Neural cell (in vitro differentiated cells): ENCODE data around the gene CGRRF1.

Experiments used
- CTCF ChIP-seq: fragments of 450-650 bp; IDR thresholded peaks from 2 replicates; pipeline ENCODE4 v1.5.1; 2014; ENCODE audit warnings: antibody characterized with exemption, mild to moderate bottlenecking, moderate library complexity; ENCODE audit not compliant: poor library complexity, severe bottlenecking
- EP300 ChIP-seq: fragments of 450-650 bp; conservative IDR thresholded peaks from 2 replicates; pipeline ENCODE4 v1.6.1; 2014; ENCODE audit warnings: antibody characterized with exemption, mild to moderate bottlenecking, moderate library complexity; ENCODE audit not compliant: poor library complexity, severe bottlenecking
- EZH2 ChIP-seq: fragments of 200-600, 300-800 bp; shearing (Covaris generic), sonication (generic); IDR thresholded peaks from 2 replicates; pipeline ENCODE4 v1.6.1; 2014; ENCODE audit warnings: antibody characterized with exemption, low read length, borderline replicate concordance, mild to moderate bottlenecking; ENCODE audit not compliant: insufficient read depth, poor library complexity, severe bottlenecking
- MXI1 ChIP-seq: fragments of 450-650 bp; conservative IDR thresholded peaks from 2 replicates; pipeline ENCODE4 v1.6.1; 2014; ENCODE audit warnings: antibody characterized with exemption, mild to moderate bottlenecking; ENCODE audit not compliant: poor library complexity, severe bottlenecking
- POLR2AphosphoS5 ChIP-seq: IDR thresholded peaks from 2 replicates; pipeline ENCODE4 v1.6.1; 2012
- TAF1 ChIP-seq: IDR thresholded peaks from 2 replicates; pipeline ENCODE4 v1.6.1; 2012; ENCODE audit warnings: low read depth

GRCh38 chr14:54565785-54566409 is 56.2 kb downstream of the CGRRF1 start:
- TF ChIP-seq CTCF: no peak
- TF ChIP-seq MXI1: no peak
- no peak for TF ChIP-seq EZH2
- peak; percentile 31 for TF ChIP-seq POLR2AphosphoS5
- no peak for TF ChIP-seq EP300
- peak; percentile 53 for TF ChIP-seq TAF1
